OCI-LY1 (cell line): Measurements from ENCODE around the gene KCNJ4.
"Not testable (repeated sequence)": the region's sequence is repeated elsewhere in the genome, so short reads cannot be mapped to it uniquely, and the experiment has no call there.

Experiments used
- H2AFZ ChIP-seq: fragments of 200-600 bp; sonication (generic), shearing (Covaris generic); 2 replicates; pipeline ENCODE4 v1.6.0; 2014; ENCODE audit warnings: antibody characterized with exemption, mild to moderate bottlenecking, low read length
- H3F3A ChIP-seq: fragments of 200-600 bp; sonication (generic), shearing (Covaris generic); 2 replicates; pipeline ENCODE4 v1.6.0; 2014; ENCODE audit warnings: mild to moderate bottlenecking, antibody characterized with exemption, low read length, moderate library complexity; ENCODE audit not compliant: insufficient read depth
- H3K27ac ChIP-seq: fragments of 200-600 bp; sonication (generic); 2 replicates; pipeline ENCODE4 v1.5.1; 2014; ENCODE audit warnings: low read length, mixed run types, mild to moderate bottlenecking, low read depth; ENCODE audit not compliant: poor library complexity, severe bottlenecking
- H3K27me3 ChIP-seq: fragments of 200-600 bp; sonication (generic); 2 replicates; pipeline ENCODE4 v1.6.0; 2014; ENCODE audit warnings: antibody characterized with exemption, mild to moderate bottlenecking, low read length, moderate library complexity; ENCODE audit not compliant: insufficient read depth
- H3K36me3 ChIP-seq: fragments of 200-600 bp; sonication (generic); 2 replicates; pipeline ENCODE4 v1.6.1; 2014; ENCODE audit warnings: mild to moderate bottlenecking, antibody characterized with exemption, low read length, moderate library complexity, mixed read lengths; ENCODE audit not compliant: insufficient read depth
- H3K4me1 ChIP-seq: fragments of 200-600 bp; sonication (generic); 2 replicates; pipeline ENCODE4 v1.5.1; 2014; ENCODE audit warnings: mild to moderate bottlenecking, low read length, moderate library complexity; ENCODE audit not compliant: insufficient read depth, severe bottlenecking
- H3K4me2 ChIP-seq: fragments of 200-600 bp; sonication (generic), shearing (Covaris generic); 2 replicates; pipeline ENCODE4 v1.6.1; 2014; ENCODE audit warnings: low read length
- H3K4me3 ChIP-seq: fragments of 200-600 bp; sonication (generic); 2 replicates; pipeline ENCODE4 v1.5.1; 2014; ENCODE audit warnings: low read length, low read depth, mild to moderate bottlenecking, mixed read lengths; ENCODE audit not compliant: poor library complexity, severe bottlenecking
- H3K79me2 ChIP-seq: fragments of 200-600 bp; shearing (Covaris generic); 2 replicates; pipeline ENCODE4 v1.6.1; 2016; ENCODE audit warnings: mixed run types, low read length, mixed read lengths; ENCODE audit not compliant: insufficient read depth
- H3K9ac ChIP-seq: fragments of 200-600 bp; sonication (generic), shearing (Covaris generic); 2 replicates; pipeline ENCODE4 v1.6.1; 2014; ENCODE audit warnings: mild to moderate bottlenecking, low read length, mixed read lengths
- H3K9me2 ChIP-seq: fragments of 200-600 bp; sonication (generic), shearing (Covaris generic); 2 replicates; pipeline ENCODE4 v1.6.1; 2014; ENCODE audit warnings: low read depth, mild to moderate bottlenecking, low read length, mixed read lengths
- H3K9me3 ChIP-seq: fragments of 200-600 bp; shearing (Covaris generic); 2 replicates; pipeline ENCODE4 v1.6.1; 2014; ENCODE audit warnings: low read length, mixed read lengths
- H4K20me1 ChIP-seq: fragments of 200-600 bp; sonication (generic), shearing (Covaris generic); 2 replicates; pipeline ENCODE4 v1.6.0; 2016; ENCODE audit warnings: mild to moderate bottlenecking, low read length; ENCODE audit not compliant: insufficient read depth
- CTCF ChIP-seq: fragments of 200-600 bp; sonication (generic), shearing (Covaris generic); IDR thresholded peaks from 2 replicates; pipeline ENCODE4 v1.5.1; 2017; ENCODE audit warnings: mild to moderate bottlenecking, antibody characterized with exemption, low read length, moderate library complexity, mixed read lengths
- EZH2 ChIP-seq: fragments of 200-600 bp; sonication (generic), shearing (Covaris generic); IDR thresholded peaks from 2 replicates; pipeline ENCODE4 v1.8.0; 2017; ENCODE audit warnings: borderline replicate concordance, mixed run types, mild to moderate bottlenecking, antibody characterized with exemption, low read length, moderate library complexity, mixed read lengths

KCNJ4 gene

GRCh38 chr22:38477585-38477984, 22.6 kb upstream of the KCNJ4 start:
- TF ChIP-seq EZH2 = no peak
- TF ChIP-seq CTCF = no peak
- Histone ChIP-seq H3K9me3 (no peaks in the 10 kb centered on the region), H3F3A (0 out of 2 replicates have a peak, but pooled peaks cover 2% of the 10 kb centered on the region), H3K9me2 (no peaks in the 10 kb centered on the region), H3K9ac (no peak overlapping the region), H2AFZ (no peak overlapping the region), H3K4me2 (no peak overlapping the region), H3K27me3 (peaks cover 4% of the 10 kb centered on the region; the same call in 1 of the 2 replicates), H3K79me2 (no peaks in the 10 kb centered on the region), H4K20me1 (no peaks in the 10 kb centered on the region), H3K27ac (no peak overlapping the region), H3K4me3 (no peak overlapping the region), H3K4me1 (no peaks in the 10 kb centered on the region), H3K36me3 (peaks cover 25% of the 10 kb centered on the region)

- Histone ChIP-seq H4K20me1 (no peaks in the 10 kb centered on the region), H3K9me2 (no peaks in the 10 kb centered on the region), H2AFZ (no peak overlapping the region), H3F3A (no peaks in the 10 kb centered on the region), H3K4me2 (no peak overlapping the region), H3K27me3 (peaks cover 8% of the 10 kb centered on the region; the same call in 1 of the 2 replicates), H3K9me3 (no peaks in the 10 kb centered on the region), H3K4me3 (no peak overlapping the region), H3K9ac (no peak overlapping the region), H3K79me2 (no peaks in the 10 kb centered on the region), H3K36me3 (peaks cover 2% of the 10 kb centered on the region; the same call in 1 of the 2 replicates), H3K4me1 (no peaks in the 10 kb centered on the region), H3K27ac (no peak overlapping the region)
- TF ChIP-seq EZH2 (no peak), CTCF (no peak)
Measured at GRCh38 chr22:38474003-38474607, 19.1 kb upstream of the KCNJ4 start.

GRCh38 chr22:38471237-38471636, 16.2 kb upstream of the KCNJ4 start:
- Histone ChIP-seq H3K9me2 (no peaks in the 10 kb centered on the region), H3K4me3 (no peak overlapping the region), H3K27me3 (peaks cover 8% of the 10 kb centered on the region; the same call in 1 of the 2 replicates), H3K36me3 (no peaks in the 10 kb centered on the region), H3K79me2 (no peaks in the 10 kb centered on the region), H3K4me1 (no peaks in the 10 kb centered on the region), H3K9me3 (no peaks in the 10 kb centered on the region), H3K9ac (no peak overlapping the region), H3F3A (no peaks in the 10 kb centered on the region), H2AFZ (no peak overlapping the region), H4K20me1 (no peaks in the 10 kb centered on the region), H3K27ac (no peak overlapping the region), H3K4me2 (no peak overlapping the region)
- TF ChIP-seq CTCF = no peak
- no peak for TF ChIP-seq EZH2

- not testable (repeated sequence) for H3K79me2 ChIP-seq, H4K20me1 ChIP-seq
Measured at GRCh38 chr22:38470179-38470578, 15.2 kb upstream of the KCNJ4 start.

More at GRCh38 chr22:38470179-38470578, 15.2 kb upstream of the KCNJ4 start:
- not testable (repeated sequence) for H3K9me2 ChIP-seq, H3F3A ChIP-seq, H3K4me1 ChIP-seq, H3K4me3 ChIP-seq, H3K4me2 ChIP-seq, H3K9ac ChIP-seq, H3K9me3 ChIP-seq, H3K27ac ChIP-seq, H2AFZ ChIP-seq, H3K36me3 ChIP-seq
- H3K27me3 ChIP-seq = peaks cover 17% of the 10 kb centered on the region; the same call in 1 of the 2 replicates
